Upper lobe of left lung (tissue), 6 donors: ENCODE results near the gene PDIA6. TPM values are rescaled to one million over a fixed set of nuclear protein-coding genes. Genes with fewer than 3 reads are reported as not detected.

Experiments
- ATAC-seq, 2 donors: fragments of 200-7000 bp; cut with Tn5 transposase; one replicate each; pipeline ENCODE4 v1.9.1; 2022; ENCODE audit warnings: mild to moderate bottlenecking in 2 of 2, moderate library complexity in 2 of 2; ENCODE audit not compliant: low FRiP score in 2 of 2
- DNase-seq, 2 donors: peaks; one replicate each; pipeline ENCODE4 v3.0.0-alpha.2; 2019 to 2020
- H3K27ac ChIP-seq, 4 donors: fragments of 200-600 bp; sonication (generic); one replicate each; pipeline ENCODE4 v1.5.1; 2016 to 2019
- H3K27me3 ChIP-seq, 4 donors: fragments of 200-600 bp; sonication (generic); one replicate each; pipeline ENCODE4 v1.5.1; 2017 to 2019
- H3K36me3 ChIP-seq, 4 donors: fragments of 200-600 bp; sonication (generic); one replicate each; pipeline ENCODE4 v1.5.1; 2016 to 2019
- H3K4me1 ChIP-seq, 4 donors: fragments of 200-600 bp; sonication (generic); one replicate each; pipeline ENCODE4 v1.5.1; 2018 to 2019
- H3K4me3 ChIP-seq, 4 donors: fragments of 200-600 bp; sonication (generic); one replicate each; pipeline ENCODE4 v1.5.1; 2017 to 2019; ENCODE audit warnings: mild to moderate bottlenecking in 2 of 4, moderate library complexity in 1 of 4
- H3K9me3 ChIP-seq, 4 donors: fragments of 200-600 bp; sonication (generic); one replicate each; pipeline ENCODE4 v1.5.1; 2018 to 2019
- CTCF ChIP-seq, 6 experiments: fragments of 450-650 bp in 4 of 6; fragments of 200-600 bp in 2 of 6; sonication (generic) in 2 of 6; IDR thresholded peaks; one replicate each; pipeline ENCODE4 v1.5.1; 2016 to 2019; ENCODE audit warnings: antibody characterized with exemption in 6 of 6
- EP300 ChIP-seq, 4 donors: sonication (generic); formaldehyde crosslinking; IDR thresholded peaks; one replicate each; pipeline ENCODE4 v1.5.1; 2017; ENCODE audit warnings: antibody characterized with exemption in 4 of 4, control low read depth in 2 of 4
- POLR2A ChIP-seq, 4 donors: fragments of 450-650 bp; IDR thresholded peaks; one replicate each; pipeline ENCODE4 v1.5.1; 2016 to 2017; ENCODE audit warnings: antibody characterized with exemption in 4 of 4, mild to moderate bottlenecking in 2 of 4
- POLR2AphosphoS5 ChIP-seq, 2 donors: sonication (generic); formaldehyde crosslinking; IDR thresholded peaks; one replicate each; pipeline ENCODE4 v1.5.1; 2017; ENCODE audit warnings: antibody characterized with exemption in 2 of 2
- WGBS, 2 donors: methylation state at CpG; one replicate each; pipeline ENCODE4 v1.1.5; 2017 to 2018; 5-methylcytosine and 5-hydroxymethylcytosine counted together
- small RNA-seq, 4 donors: library from RNA; depleted of rRNA; stranded (forward); fragments of <200 nt; gene quantifications; one replicate each; pipeline ENCODE3, GENCODE V24; 2016
- total RNA-seq, 6 donors: library from RNA; depleted of rRNA in 4 of 6; stranded (reverse); fragments of >200 nt in 4 of 6; gene quantifications; one replicate each; pipeline versions ENCODE4 v1.1.0 to v1.2.1, GENCODE V29; 2016 to 2021
- donor health status: DM: no; HTN: no; CAD: no; lungs with moderate emphysema.
- donor health status: DM: no; HTN: yes; CAD: no; lungs with severe emphysema.

The PDIA6 gene
- total RNA-seq, 6 donors from 2014 or later: 32.5 to 209 (median 122) TPM

GRCh38 chr2:10733980-10734379 lies 78.6 kb downstream of the PDIA6 start:
- H3K27ac ChIP-seq: no peak overlapping the region
- 86 to 91% methylated on average over 5 of the region's 5 CpGs for WGBS, 2 donors
- no peak for ATAC-seq
- no peaks in the 10 kb centered on the region for H3K4me1 ChIP-seq
- H3K36me3 ChIP-seq: no peaks in the 10 kb centered on the region
- H3K27me3 ChIP-seq: no peaks in the 10 kb centered on the region
- H3K9me3 ChIP-seq: no peaks in the 10 kb centered on the region
- H3K4me3 ChIP-seq: no peak overlapping the region
- TF ChIP-seq EP300 (IDR thresholded peaks at IDR 0.05) (no peak), POLR2A (IDR thresholded peaks at IDR 0.05) (no peak), CTCF (IDR thresholded peaks at IDR 0.05) (no peak), POLR2AphosphoS5 (IDR thresholded peaks at IDR 0.05) (no peak)
- no peak for DNase-seq

- WGBS, 2 donors: 43 to 54% methylated on average over 6 of the region's 6 CpGs
- ATAC-seq (no peak), DNase-seq (no peak)
- Histone ChIP-seq H3K27ac (no peak overlapping the region), H3K27me3 (no peaks in the 10 kb centered on the region), H3K4me1 (no peaks in the 10 kb centered on the region), H3K36me3 (no peaks in the 10 kb centered on the region), H3K9me3 (no peaks in the 10 kb centered on the region), H3K4me3 (no peak overlapping the region)
- TF ChIP-seq CTCF (IDR thresholded peaks at IDR 0.05) (no peak), EP300 (IDR thresholded peaks at IDR 0.05) (no peak), POLR2AphosphoS5 (IDR thresholded peaks at IDR 0.05) (no peak), POLR2A (IDR thresholded peaks at IDR 0.05) (no peak)
These were observed 79.0 kb downstream of the PDIA6 start for GRCh38 chr2:10733566-10733925.

Small RNAs within 50 kb of the gene (small RNA-seq; reads per million reads assigned to genes)
- gene RNU7-138P: 0 reads per million in 4 donors
- gene RNU7-176P: 0 reads per million in 4 donors

Other genes with a start within 250 kb of the PDIA6 start
- gene NOL10, start 122.8 kb downstream of the PDIA6 start, total RNA-seq: 10 to 100 TPM; 12.7 to 25.2 (median 19.6) TPM
- gene ATP6V1C2, start 91.2 kb downstream of the PDIA6 start, total RNA-seq: 10 to 100 TPM in 2 of 6 donors, 1 to 10 TPM in 2, under 1 TPM in 2; 0.81 to 92.2 (median 2.4) TPM
- gene KCNF1, start 99.1 kb upstream of the PDIA6 start, total RNA-seq: 1 to 10 TPM in 1 of 6 donors, under 1 TPM in 1, not detected in 4; 0.15 to 1.1 TPM